Fibroblast of lung (primary cell): ENCODE measurements around the gene KRTAP4-16. TPM values are rescaled to one million over a fixed set of nuclear protein-coding genes. Genes with fewer than 3 reads are reported as not detected.
"Not testable (repeated sequence)": the region's sequence is repeated elsewhere in the genome, so short reads cannot be mapped to it uniquely, and the experiment has no call there.

Experiments
- DNase-seq, 2 donors: peaks; one replicate each; pipeline versions ENCODE4 v3.0.0 to v3.0.0-alpha.2; 2010; ENCODE audit warnings: low read depth in 2 of 2
- H2AFZ ChIP-seq: 2 replicates; pipeline ENCODE4 v1.5.1; 2012; ENCODE audit warnings: low read length, control low read depth, inconsistent platforms
- H3K27ac ChIP-seq: 2 replicates; pipeline ENCODE4 v1.5.1; 2011; ENCODE audit warnings: low read length, control low read depth; ENCODE audit not compliant: insufficient read depth
- H3K27me3 ChIP-seq: 2 replicates; pipeline ENCODE4 v1.5.1; 2011; ENCODE audit warnings: mild to moderate bottlenecking, low read length; ENCODE audit not compliant: control insufficient read depth, insufficient read depth
- H3K36me3 ChIP-seq: 2 replicates; pipeline ENCODE4 v1.5.1; 2011; ENCODE audit warnings: low read length; ENCODE audit not compliant: control insufficient read depth, insufficient read depth
- H3K4me1 ChIP-seq: 2 replicates; pipeline ENCODE4 v1.5.1; 2011; ENCODE audit warnings: low read length; ENCODE audit not compliant: control insufficient read depth, insufficient read depth; ENCODE audit errors: extremely low read depth
- H3K4me2 ChIP-seq: 2 replicates; pipeline ENCODE4 v1.5.1; 2011; ENCODE audit warnings: low read length, control low read depth; ENCODE audit not compliant: insufficient read depth; ENCODE audit errors: extremely low read depth
- H3K4me3 ChIP-seq, 4 experiments: fragments of 200-600 bp in 1 of 4; sonication (generic) in 1 of 4; replicated peaks in 1 of 4; 2 replicates each; pipeline ENCODE4 v1.5.1; 2011 to 2016; ENCODE audit warnings: low read length in 4 of 4, low read depth in 3 of 4, mild to moderate bottlenecking in 3 of 4, control low read depth in 2 of 4, inconsistent platforms in 1 of 4, mixed read lengths in 1 of 4; ENCODE audit not compliant: insufficient read depth in 1 of 4; ENCODE audit errors: control extremely low read depth in 1 of 4
- H3K79me2 ChIP-seq: 2 replicates; pipeline ENCODE4 v1.5.1; 2012; ENCODE audit warnings: mild to moderate bottlenecking, low read length, inconsistent platforms; ENCODE audit not compliant: control insufficient read depth, insufficient read depth
- H3K9ac ChIP-seq: 2 replicates; pipeline ENCODE4 v1.5.1; 2011; ENCODE audit warnings: mild to moderate bottlenecking, low read length, control low read depth; ENCODE audit not compliant: insufficient read depth
- H3K9me3 ChIP-seq: 2 replicates; pipeline ENCODE4 v1.5.1; 2012; ENCODE audit warnings: low read depth, low read length; ENCODE audit not compliant: control insufficient read depth, insufficient read depth
- H4K20me1 ChIP-seq: 2 replicates; pipeline ENCODE4 v1.5.1; 2011; ENCODE audit warnings: low read length; ENCODE audit not compliant: control insufficient read depth, insufficient read depth; ENCODE audit errors: extremely low read depth
- CTCF ChIP-seq, 2 donors: IDR thresholded peaks in 1 of 2; conservative IDR thresholded peaks in 1 of 2; 1 replicate in 1 of 2; 2 replicates in 1 of 2; pipeline ENCODE4 v1.5.1; 2011 to 2012; ENCODE audit warnings: low read length in 2 of 2, control low read depth in 1 of 2, inconsistent platforms in 1 of 2, low read depth in 1 of 2, mild to moderate bottlenecking in 1 of 2
- EZH2 ChIP-seq: IDR thresholded peaks from 2 replicates; pipeline ENCODE4 v1.5.1; 2012; ENCODE audit warnings: low read length, control low read depth, mild to moderate bottlenecking; ENCODE audit errors: missing control alignments
- polyA plus RNA-seq, 2 donors: library from polyadenylated mRNA; depleted of rRNA in 1 of 2; stranded (reverse) in 1 of 2; unstranded in 1 of 2; fragments of >200 nt; gene quantifications; 2 replicates each; pipeline ENCODE4 v1.2.1, GENCODE V29; 2011 to 2012; ENCODE audit warnings: missing spikeins in 1 of 2
- total RNA-seq: library from RNA; depleted of rRNA; stranded (reverse); fragments of >200 nt; gene quantifications from 2 replicates; pipeline ENCODE4 v1.2.1, GENCODE V29; 2014

KRTAP4-16 gene
- total and polyA plus RNA-seq, 2 donors (not counting 1 experiment from before 2014, with no cell fraction given), result not detected

GRCh38 chr17:41118721-41119120 lies 16.7 kb upstream of the KRTAP4-16 start:
- Histone ChIP-seq H3K9ac (no peak overlapping the region), H3K27ac (no peak overlapping the region), H3K9me3 (no peaks in the 10 kb centered on the region), H3K4me2 (no peak overlapping the region), H3K4me3 (no peak overlapping the region), H2AFZ (no peak overlapping the region), H4K20me1 (no peaks in the 10 kb centered on the region), H3K79me2 (no peaks in the 10 kb centered on the region), H3K27me3 (no peaks in the 10 kb centered on the region), H3K36me3 (no peaks in the 10 kb centered on the region), H3K4me1 (no peaks in the 10 kb centered on the region)
- TF ChIP-seq EZH2, result no peak
- no peak for TF ChIP-seq CTCF (conservative IDR thresholded peaks at IDR 0.05 in 1 of 2, IDR thresholded peaks at IDR 0.05 in 1 of 2; ENCODE audit: low read depth in 1 of 2, low read length in 2 of 2)
- DNase-seq, result peak in 1 of 2 donors; percentile 18

GRCh38 chr17:41117846-41118386 lies 15.9 kb upstream of the KRTAP4-16 start, which contains the start of gene KRTAP4-11:
Gene KRTAP4-11, minus strand, starts transcription at chr17:41118373. Its CDS starts 58 bp downstream, at chr17:41118315.
- not testable (repeated sequence) for H2AFZ ChIP-seq, H4K20me1 ChIP-seq, H3K27ac ChIP-seq, H3K9ac ChIP-seq, H3K9me3 ChIP-seq, H3K4me2 ChIP-seq, H3K4me1 ChIP-seq, H3K27me3 ChIP-seq, H3K79me2 ChIP-seq, DNase-seq, H3K4me3 ChIP-seq, H3K36me3 ChIP-seq

- Histone ChIP-seq H3K9me3 (no peaks in the 10 kb centered on the region), H2AFZ (no peak overlapping the region), H3K27me3 (no peaks in the 10 kb centered on the region), H3K9ac (no peak overlapping the region), H3K4me2 (no peak overlapping the region), H4K20me1 (no peaks in the 10 kb centered on the region), H3K27ac (no peak overlapping the region), H3K79me2 (no peaks in the 10 kb centered on the region), H3K4me1 (no peaks in the 10 kb centered on the region), H3K36me3 (no peaks in the 10 kb centered on the region), H3K4me3 (no peak overlapping the region)
- TF ChIP-seq CTCF (conservative IDR thresholded peaks at IDR 0.05 in 1 of 2, IDR thresholded peaks at IDR 0.05 in 1 of 2; ENCODE audit: low read depth in 1 of 2, low read length in 2 of 2) (no peak), EZH2 (no peak)
- DNase-seq, result no peak
These were observed 14.3 kb upstream of the KRTAP4-16 start for GRCh38 chr17:41116297-41116696.
